ENCODE measurements around the gene UMPS.

DNA sequence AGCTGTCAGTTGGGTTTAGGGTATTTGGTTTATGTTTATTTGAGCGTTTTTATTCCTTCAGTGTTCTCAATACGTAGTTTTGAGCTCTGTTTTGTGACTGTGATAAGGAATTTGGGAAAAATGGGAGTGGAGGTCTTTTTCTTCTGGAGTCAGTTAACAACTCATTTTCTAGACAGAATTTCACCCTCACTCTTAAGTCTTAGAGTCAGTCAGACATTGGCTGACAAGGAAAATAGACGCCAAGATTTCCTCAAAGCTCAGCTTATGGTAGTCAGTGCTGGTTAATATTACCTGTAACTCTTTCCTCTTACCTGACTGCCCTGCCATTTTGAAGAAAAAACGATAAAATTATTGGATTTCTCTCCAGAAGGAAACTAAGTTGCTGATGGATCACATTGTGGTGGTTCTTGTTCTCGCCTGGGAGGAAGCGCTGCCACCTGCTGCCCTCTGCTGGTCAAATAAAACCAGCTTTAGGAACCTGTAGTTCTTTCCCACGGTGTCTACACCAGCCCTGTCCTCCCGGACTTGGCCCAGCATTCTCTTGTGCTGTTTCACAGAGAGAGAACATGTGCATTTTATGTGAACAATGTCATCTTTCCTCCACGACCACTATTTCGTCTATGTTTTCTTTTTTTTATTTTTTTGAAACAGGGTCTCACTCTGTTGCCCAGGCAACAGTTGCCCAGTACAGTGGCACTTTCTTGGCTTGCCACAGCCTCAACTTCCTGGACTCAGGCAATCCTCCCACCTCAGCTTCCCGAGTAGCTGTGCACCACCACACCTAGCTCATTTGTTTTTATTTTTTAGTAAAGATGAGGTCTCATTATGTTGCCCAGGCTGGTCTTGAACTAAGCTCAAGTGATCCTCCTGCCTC, 41.4 kb upstream of the UMPS start:
- TF ChIP-seq REST (IDR thresholded peaks at IDR 0.05; ENCODE audit: low read depth, low read length) (no peak), TAF1 (IDR thresholded peaks at IDR 0.05; ENCODE audit: borderline replicate concordance, low read depth, low read length) (no peak), JUND (IDR thresholded peaks at IDR 0.05) (no peak), ZBTB33 (IDR thresholded peaks at IDR 0.05; ENCODE audit: borderline replicate concordance, low read depth) (no peak), CTCF (IDR thresholded peaks at IDR 0.05) (peak; percentile 86), YY1 (IDR thresholded peaks at IDR 0.05; ENCODE audit: low read depth) (no peak), POLR2AphosphoS5 (IDR thresholded peaks at IDR 0.05; ENCODE audit: low read depth, low read length) (no peak), SIN3A (IDR thresholded peaks at IDR 0.05; ENCODE audit: borderline replicate concordance, low read depth, low read length) (peak; percentile 24; the same call in 1 of the 2 replicates), EP300 (IDR thresholded peaks at IDR 0.05; ENCODE audit: borderline replicate concordance in 1 of 2, low read depth in 1 of 2, low read length in 1 of 2) (no peak), RFX5 (IDR thresholded peaks at IDR 0.05; ENCODE audit: low read length) (no peak), MAX (IDR thresholded peaks at IDR 0.05; ENCODE audit: low read depth) (no peak), TCF12 (IDR thresholded peaks at IDR 0.05) (no peak), CHD2 (IDR thresholded peaks at IDR 0.05; ENCODE audit: low read length, partially characterized antibody) (no peak), ELF1 (IDR thresholded peaks at IDR 0.05) (no peak)
